NB4 (cell line): ENCODE data around the gene SLC38A4.

Experiments
- DNase-seq: peaks from one replicate; pipeline ENCODE4 v3.0.0; 2010; ENCODE audit warnings: low read depth
- H3K4me3 ChIP-seq: one replicate; pipeline ENCODE4 v1.5.1; 2011; ENCODE audit warnings: mild to moderate bottlenecking, low read depth, low read length, moderate library complexity
- CTCF ChIP-seq: IDR thresholded peaks from one replicate; pipeline ENCODE4 v1.5.1; 2012; ENCODE audit warnings: low read depth, low read length
- MAX ChIP-seq: IDR thresholded peaks from 2 replicates; pipeline ENCODE4 v1.6.1; 2011; ENCODE audit warnings: low read depth, low read length
- MYC ChIP-seq: IDR thresholded peaks from 2 replicates; pipeline ENCODE4 v1.6.1; 2011; ENCODE audit warnings: low read depth, low read length
- POLR2A ChIP-seq: IDR thresholded peaks from 2 replicates; pipeline ENCODE4 v1.6.1; 2011; ENCODE audit warnings: mild to moderate bottlenecking; ENCODE audit not compliant: insufficient read length; ENCODE audit errors: extremely low read depth

SLC38A4 gene

DNA sequence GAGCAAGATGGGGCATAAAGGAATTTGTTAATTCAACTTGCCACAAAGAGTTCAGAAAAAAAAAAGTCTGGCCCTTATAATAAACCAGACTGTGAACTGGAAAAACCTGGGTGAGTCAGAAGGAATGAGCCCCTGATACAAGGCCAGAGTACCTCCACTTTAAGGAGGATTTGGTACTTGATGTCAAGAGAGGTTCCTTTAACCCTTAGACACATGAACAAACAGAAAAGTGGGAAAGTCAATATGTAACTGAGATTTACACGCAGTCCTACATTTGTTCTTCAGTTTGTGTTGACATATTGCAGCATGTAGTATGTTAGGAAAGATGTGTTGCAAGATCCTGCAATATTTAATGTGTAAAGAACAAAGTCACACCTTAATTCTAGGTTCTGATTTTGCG is 14.2 kb upstream of the SLC38A4 start:
- no peak for DNase-seq
- no peak overlapping the region for H3K4me3 ChIP-seq
- TF ChIP-seq CTCF (no peak), POLR2A (no peak), MAX (no peak), MYC (no peak)

GRCh38 chr12:46839232-46839631 is 13.4 kb upstream of the SLC38A4 start:
- DNase-seq, result no peak
- H3K4me3 ChIP-seq, result no peak overlapping the region
- TF ChIP-seq MAX (no peak), MYC (no peak), POLR2A (no peak), CTCF (no peak)

GRCh38 chr12:46835785-46836184 is 10.0 kb upstream of the SLC38A4 start:
- TF ChIP-seq POLR2A (no peak), MAX (no peak), MYC (no peak), CTCF (no peak)
- no peak for DNase-seq

GRCh38 chr12:46832130-46832704 is 6.4 kb upstream of the SLC38A4 start:
- no peak for DNase-seq
- TF ChIP-seq CTCF (no peak), MAX (no peak), MYC (no peak), POLR2A (no peak)
- H3K4me3 ChIP-seq, result no peak overlapping the region

More at GRCh38 chr12:46835785-46836184, 10.0 kb upstream of the SLC38A4 start:
- no peak overlapping the region for H3K4me3 ChIP-seq

DNA sequence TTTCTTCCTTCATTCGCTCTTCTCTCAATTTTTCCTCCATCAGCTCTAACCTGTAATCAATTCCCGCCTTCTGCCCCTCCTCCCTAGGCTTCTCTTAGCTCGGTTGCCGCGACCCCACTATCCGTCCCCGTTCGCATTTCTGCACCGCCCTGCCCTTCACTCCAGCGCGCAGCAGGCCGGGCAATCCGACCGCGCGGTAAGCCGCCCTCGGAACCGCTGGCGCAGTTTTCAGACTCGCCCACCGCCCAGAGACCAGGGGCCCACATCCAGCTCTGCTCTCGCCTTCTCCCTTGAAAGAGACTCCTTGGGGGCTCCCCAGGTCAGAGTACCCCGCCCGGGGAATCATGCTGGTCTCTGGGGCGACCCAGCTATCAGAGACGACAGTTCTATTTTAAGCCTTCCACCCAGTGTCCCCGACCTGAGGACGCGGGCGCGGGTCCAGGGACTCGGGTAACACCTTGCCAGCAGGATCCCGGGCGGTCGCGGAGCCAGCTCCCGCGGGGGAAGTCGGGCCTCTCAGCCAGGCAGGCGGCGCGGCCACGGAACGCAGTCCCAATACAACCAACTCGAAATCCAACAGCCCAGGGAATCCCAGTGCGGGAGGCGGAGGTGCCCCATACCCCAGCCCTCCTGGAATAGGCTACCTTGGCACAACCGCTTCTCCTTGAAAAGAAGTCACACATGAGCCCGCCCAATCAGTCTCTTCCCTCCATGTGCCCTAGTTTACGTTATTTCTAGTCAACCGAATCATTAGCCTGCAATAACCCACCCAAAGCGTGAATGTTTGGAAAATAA is 5.7 kb upstream of the SLC38A4 start:
- no peak overlapping the region for H3K4me3 ChIP-seq
- TF ChIP-seq MYC (no peak), MAX (no peak), POLR2A (no peak), CTCF (no peak)
- DNase-seq, result no peak
